Measurements from ENCODE around the gene RPS6KC1. TPM values are rescaled to one million over a fixed set of nuclear protein-coding genes. Genes with fewer than 3 reads are reported as not detected.

RPS6KC1 gene
- total and polyA plus RNA-seq, 9 of the 15 experiments (the other 6 are each of a cell fraction or from before 2014, with no cell fraction given) = 4.3 to 34.6 (median 20.9) TPM

- peaks cover 15% of the 10 kb centered on the region for H3K36me3 ChIP-seq (ENCODE audit: control insufficient read depth, insufficient read depth, low read length)
- H3K9ac ChIP-seq (ENCODE audit: insufficient read depth in 1 of 2, low read depth in 2 of 2, low read length in 2 of 2) = no peak overlapping the region
- ATAC-seq = no peak
- DNase-seq (ENCODE audit: extremely low read depth in 1 of 4, low spot score in 3 of 4) = no peak
- no peaks in the 10 kb centered on the region for H3K27me3 ChIP-seq (ENCODE audit: control insufficient read depth in 2 of 2, insufficient read depth in 2 of 2, low read length in 2 of 2)
- POLR2A ChIA-PET = no interaction called here
- intact Hi-C loops (cut with micrococcal nuclease) = no loop called here
- no TSS peak for BruUV-seq (replicated peaks)
- H3K9me3 ChIP-seq (replicated peaks; ENCODE audit: control insufficient read depth, insufficient read depth, low read depth, low read length) = no peaks in the 10 kb centered on the region
- in situ Hi-C loops (cut with MboI) = no loop called here
- no peaks in the 10 kb centered on the region for H3K4me1 ChIP-seq (replicated peaks in 1 of 2; ENCODE audit: control insufficient read depth in 2 of 2, insufficient read depth in 2 of 2, low read length in 2 of 2)
- no peaks in the 10 kb centered on the region for H3K9me1 ChIP-seq (ENCODE audit: control insufficient read depth, insufficient read depth, low read length)
- no peak overlapping the region for H3K4me2 ChIP-seq (ENCODE audit: insufficient read depth, low read length)
- WGBS (ENCODE audit: insufficient coverage, low coverage, missing lambda C conversion rate) = 88% methylated on average over 1 of the region's 1 CpG
- CTCF ChIA-PET (ENCODE audit: low intra/inter-chr PET ratio) = no interaction called here
- H2AFZ ChIP-seq (ENCODE audit: low read depth, low read length) = no peak overlapping the region
- no peak overlapping the region for H3K27ac ChIP-seq (ENCODE audit: extremely low read depth, low read depth, low read length)
- no peak overlapping the region for H3K4me3 ChIP-seq
- H4K20me1 ChIP-seq (replicated peaks; ENCODE audit: control insufficient read depth, insufficient read depth, low read length) = no peaks in the 10 kb centered on the region
- no peak for FAIRE-seq
- no peaks in the 10 kb centered on the region for H3K79me2 ChIP-seq (ENCODE audit: control insufficient read depth, insufficient read depth, low read length)
- TF ChIP-seq WHSC1 (IDR thresholded peaks at IDR 0.05; ENCODE audit: low read length) = no peak
- no peak for TF ChIP-seq ZNF408 (CRISPR knock-in tag; IDR thresholded peaks at IDR 0.05; ENCODE audit: low read depth)
- TF ChIP-seq JUNB (CRISPR knock-in tag; conservative IDR thresholded peaks at IDR 0.05) = no peak
- TF ChIP-seq SPI1 (IDR thresholded peaks at IDR 0.05; ENCODE audit: borderline replicate concordance, low read depth, low read length) = no peak
- TF ChIP-seq STAG1 (CRISPR knock-in tag; IDR thresholded peaks at IDR 0.05; ENCODE audit: borderline replicate concordance) = no peak
- no peak for TF ChIP-seq YBX1 (IDR thresholded peaks at IDR 0.05)
- TF ChIP-seq DDX20 (tag; IDR thresholded peaks at IDR 0.05; ENCODE audit: low read depth) = no peak
- TF ChIP-seq ZNF263 (CRISPR knock-in tag; IDR thresholded peaks at IDR 0.05; ENCODE audit: borderline replicate concordance) = no peak
- no peak for TF ChIP-seq ZNF398 (CRISPR knock-in tag; IDR thresholded peaks at IDR 0.05)
- no peak for TF ChIP-seq NUFIP1 (IDR thresholded peaks at IDR 0.05; ENCODE audit: partially characterized antibody)
- no peak for TF ChIP-seq ELK3 (CRISPR knock-in tag; IDR thresholded peaks at IDR 0.05)
- no peak for TF ChIP-seq JUND (IDR thresholded peaks at IDR 0.05; ENCODE audit: borderline replicate concordance, low read depth, low read length)
- no peak for TF ChIP-seq JUND (tag; IDR thresholded peaks at IDR 0.05; ENCODE audit: borderline replicate concordance, low read depth, low read length)
- TF ChIP-seq CGGBP1 (CRISPR knock-in tag; IDR thresholded peaks at IDR 0.05) = no peak
- no peak for TF ChIP-seq ADNP (tag; IDR thresholded peaks at IDR 0.05)
- TF ChIP-seq CXXC5 (CRISPR knock-in tag; IDR thresholded peaks at IDR 0.05) = no peak
- no peak for TF ChIP-seq POLR2G (IDR thresholded peaks at IDR 0.05; ENCODE audit: low read depth, low read length)
- TF ChIP-seq GTF2E2 (tag; IDR thresholded peaks at IDR 0.05) = no peak
- TF ChIP-seq LEF1 (IDR thresholded peaks at IDR 0.05) = no peak
- no peak for TF ChIP-seq TAF7 (tag; IDR thresholded peaks at IDR 0.05)
Measured at GRCh38 chr1:213180833-213181232, 129.8 kb downstream of the RPS6KC1 start.

Data from K562 (cell line).